Esophagus squamous epithelium (tissue), 5 donors: ENCODE results near the gene NHS. TPM values are rescaled to one million over a fixed set of nuclear protein-coding genes. Genes with fewer than 3 reads are reported as not detected.
"Not testable (repeated sequence)": the region's sequence is repeated elsewhere in the genome, so short reads cannot be mapped to it uniquely, and the experiment has no call there.

Source experiments
- DNase-seq: peaks from one replicate; lab custom pipeline; 2025; lab: John Stamatoyannopoulos, UW
- H3K27ac ChIP-seq, 4 donors: fragments of 200-600 bp; sonication (generic); one replicate each; pipeline ENCODE4 v1.5.1; 2016 to 2019; ENCODE audit warnings: mild to moderate bottlenecking in 1 of 4
- H3K27me3 ChIP-seq, 4 donors: fragments of 200-600 bp; sonication (generic); 1 replicate in 3 of 4; 2 replicates in 1 of 4; pipeline versions ENCODE4 v1.5.1 to v1.6.0; 2017 to 2021; ENCODE audit warnings: antibody characterized with exemption in 1 of 4
- H3K36me3 ChIP-seq, 3 donors: fragments of 200-600 bp; sonication (generic); one replicate each; pipeline ENCODE4 v1.5.1; 2016 to 2019
- H3K4me1 ChIP-seq, 3 donors: fragments of 200-600 bp; sonication (generic); one replicate each; pipeline ENCODE4 v1.5.1; 2017 to 2019
- H3K4me3 ChIP-seq, 4 donors: fragments of 200-600 bp; sonication (generic); 1 replicate in 3 of 4; 2 replicates in 1 of 4; pipeline ENCODE4 v1.5.1; 2016 to 2019; ENCODE audit warnings: mild to moderate bottlenecking in 2 of 4, moderate library complexity in 1 of 4
- H3K9me3 ChIP-seq, 3 donors: fragments of 200-600 bp; sonication (generic); one replicate each; pipeline ENCODE4 v1.5.1; 2016 to 2019
- POLR2A ChIP-seq, 4 donors: fragments of 450-650 bp; IDR thresholded peaks; one replicate each; pipeline ENCODE4 v1.6.1; 2017; ENCODE audit warnings: antibody characterized with exemption in 4 of 4, mild to moderate bottlenecking in 4 of 4, moderate library complexity in 3 of 4
- WGBS, 2 donors: methylation state at CpG; one replicate each; pipeline ENCODE4 v1.1.5; 2018; 5-methylcytosine and 5-hydroxymethylcytosine counted together
- intact Hi-C: fragments of 100-400 bp; cut with DNase I; formaldehyde crosslinking; loops from one replicate; pipeline ENCODE4 v1.15.0; 2022
- total RNA-seq, 4 donors: library from RNA; depleted of rRNA; stranded (reverse); fragments of >200 nt; gene quantifications; one replicate each; pipeline ENCODE4 v1.1.0, GENCODE V29; 2016
- TF ChIP-seq, protein P1 (sequence below), 6 experiments: fragments of 450-650 bp in 4 of 6; fragments of 200-600 bp in 2 of 6; sonication (generic) in 2 of 6; IDR thresholded peaks; one replicate each; pipeline ENCODE4 v1.5.1; 2016 to 2019; ENCODE audit warnings: antibody characterized with exemption in 6 of 6, mild to moderate bottlenecking in 4 of 6, moderate library complexity in 4 of 6
- donor health status: DM: yes; HTN: yes; CAD: no.

The NHS gene
- total RNA-seq, 4 donors from 2014 or later: 1.2 to 3.4 (median 2.6) TPM

DNA sequence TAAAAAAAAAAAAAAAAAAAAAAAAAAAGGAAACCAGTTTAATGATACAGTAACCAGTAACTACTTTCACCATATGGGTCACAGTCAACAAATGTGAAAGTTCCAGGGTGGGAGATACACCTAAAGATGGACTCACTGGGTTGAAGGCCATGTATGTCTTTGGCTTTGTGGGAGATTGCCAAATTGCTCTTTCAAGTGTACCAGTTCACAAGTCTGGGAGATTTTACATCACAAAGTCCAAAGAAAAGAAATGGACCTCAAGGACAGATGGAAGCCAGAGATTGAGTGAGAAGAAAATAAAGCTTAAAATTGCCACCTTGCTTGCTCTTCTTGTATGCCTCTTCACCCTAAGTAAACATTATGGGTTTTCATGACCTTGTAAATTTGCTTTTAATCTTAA is 65.3 kb downstream of the NHS start:
- no peak overlapping the region for H3K4me3 ChIP-seq
- no peak for DNase-seq
- no peaks in the 10 kb centered on the region for H3K27me3 ChIP-seq
- intact Hi-C loops: no loop called here
- H3K4me1 ChIP-seq: peaks cover 0 to 5% (median 0%) of the 10 kb centered on the region in 3 donors
- no peaks in the 10 kb centered on the region for H3K36me3 ChIP-seq
- no peaks in the 10 kb centered on the region for H3K9me3 ChIP-seq
- TF ChIP-seq POLR2A (IDR thresholded peaks at IDR 0.05): no peak
- TF ChIP-seq, protein P1, sequence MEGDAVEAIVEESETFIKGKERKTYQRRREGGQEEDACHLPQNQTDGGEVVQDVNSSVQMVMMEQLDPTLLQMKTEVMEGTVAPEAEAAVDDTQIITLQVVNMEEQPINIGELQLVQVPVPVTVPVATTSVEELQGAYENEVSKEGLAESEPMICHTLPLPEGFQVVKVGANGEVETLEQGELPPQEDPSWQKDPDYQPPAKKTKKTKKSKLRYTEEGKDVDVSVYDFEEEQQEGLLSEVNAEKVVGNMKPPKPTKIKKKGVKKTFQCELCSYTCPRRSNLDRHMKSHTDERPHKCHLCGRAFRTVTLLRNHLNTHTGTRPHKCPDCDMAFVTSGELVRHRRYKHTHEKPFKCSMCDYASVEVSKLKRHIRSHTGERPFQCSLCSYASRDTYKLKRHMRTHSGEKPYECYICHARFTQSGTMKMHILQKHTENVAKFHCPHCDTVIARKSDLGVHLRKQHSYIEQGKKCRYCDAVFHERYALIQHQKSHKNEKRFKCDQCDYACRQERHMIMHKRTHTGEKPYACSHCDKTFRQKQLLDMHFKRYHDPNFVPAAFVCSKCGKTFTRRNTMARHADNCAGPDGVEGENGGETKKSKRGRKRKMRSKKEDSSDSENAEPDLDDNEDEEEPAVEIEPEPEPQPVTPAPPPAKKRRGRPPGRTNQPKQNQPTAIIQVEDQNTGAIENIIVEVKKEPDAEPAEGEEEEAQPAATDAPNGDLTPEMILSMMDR (IDR thresholded peaks at IDR 0.05): no peak
- H3K27ac ChIP-seq: no peak overlapping the region

GRCh38 chrX:17440836-17441235 is 65.8 kb downstream of the NHS start:
- peaks cover 0 to 5% (median 0%) of the 10 kb centered on the region in 3 donors for H3K4me1 ChIP-seq
- H3K36me3 ChIP-seq: no peaks in the 10 kb centered on the region
- H3K27me3 ChIP-seq: no peaks in the 10 kb centered on the region
- no peak for DNase-seq
- H3K9me3 ChIP-seq: no peaks in the 10 kb centered on the region
- intact Hi-C loops: no loop called here
- H3K27ac ChIP-seq: no peak overlapping the region
- no peak for TF ChIP-seq POLR2A (IDR thresholded peaks at IDR 0.05)
- H3K4me3 ChIP-seq: no peak overlapping the region
- 82 to 95% methylated on average over 3 of the region's 3 CpGs for WGBS, 2 donors

GRCh38 chrX:17441965-17442364 is 67.0 kb downstream of the NHS start:
- H3K9me3 ChIP-seq: no peaks in the 10 kb centered on the region
- H3K27ac ChIP-seq: no peak overlapping the region
- no peak overlapping the region for H3K4me3 ChIP-seq
- H3K4me1 ChIP-seq: peaks cover 0 to 5% (median 0%) of the 10 kb centered on the region in 3 donors
- DNase-seq: no peak
- H3K27me3 ChIP-seq: no peaks in the 10 kb centered on the region
- H3K36me3 ChIP-seq: no peaks in the 10 kb centered on the region
- intact Hi-C loops: no loop called here
- no peak for TF ChIP-seq POLR2A (IDR thresholded peaks at IDR 0.05)

- no peaks in the 10 kb centered on the region for H3K9me3 ChIP-seq
- TF ChIP-seq POLR2A (IDR thresholded peaks at IDR 0.05): no peak
- TF ChIP-seq, protein P1 (IDR thresholded peaks at IDR 0.05): no peak
- 90 to 91% methylated on average over 2 to 3 of the region's 3 CpGs for WGBS, 2 donors
- no peaks in the 10 kb centered on the region for H3K27me3 ChIP-seq
- intact Hi-C loops: no loop called here
- peaks cover 0 to 5% (median 0%) of the 10 kb centered on the region in 3 donors for H3K4me1 ChIP-seq
- DNase-seq: no peak
- no peak overlapping the region for H3K27ac ChIP-seq
- H3K36me3 ChIP-seq: no peaks in the 10 kb centered on the region
- no peak overlapping the region for H3K4me3 ChIP-seq
These were observed 67.9 kb downstream of the NHS start for GRCh38 chrX:17442898-17443297.

GRCh38 chrX:17443556-17443955 is 68.6 kb downstream of the NHS start:
- Histone ChIP-seq H3K27me3 (no peaks in the 10 kb centered on the region), H3K27ac (no peak overlapping the region), H3K9me3 (no peaks in the 10 kb centered on the region), H3K4me1 (peaks cover 0 to 5% (median 0%) of the 10 kb centered on the region in 3 donors), H3K36me3 (no peaks in the 10 kb centered on the region), H3K4me3 (no peak overlapping the region)
- TF ChIP-seq, protein P1 (IDR thresholded peaks at IDR 0.05): no peak
- no peak for TF ChIP-seq POLR2A (IDR thresholded peaks at IDR 0.05)
- WGBS, 2 donors: 53 to 59% methylated on average over 3 to 4 of the region's 4 CpGs
- intact Hi-C loops: no loop called here
- no peak for DNase-seq

DNA sequence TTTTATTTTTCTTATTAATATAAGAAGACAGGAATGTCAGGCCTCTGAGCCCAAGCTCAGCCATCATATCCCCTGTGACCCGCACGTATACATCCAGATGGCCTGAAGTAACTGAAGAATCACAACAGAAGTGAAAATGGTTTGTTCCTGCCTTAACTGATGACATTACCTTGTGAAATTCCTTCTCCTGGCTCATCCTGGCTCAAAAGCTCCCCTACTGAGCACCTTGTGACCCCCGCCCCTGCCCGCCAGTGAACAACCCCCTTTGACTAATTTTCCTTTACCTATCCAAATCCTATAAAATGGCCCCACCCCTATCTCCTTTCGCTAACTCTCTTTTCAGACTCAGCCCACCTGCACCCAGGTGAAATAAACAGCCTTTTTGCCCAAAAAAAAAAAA is 71.3 kb downstream of the NHS start:
- H3K36me3 ChIP-seq, H3K9me3 ChIP-seq, H3K4me1 ChIP-seq, H3K4me3 ChIP-seq, H3K27me3 ChIP-seq, intact Hi-C loops, H3K27ac ChIP-seq, DNase-seq: not testable (repeated sequence)
- 75 to 100% methylated on average over 2 to 5 of the region's 5 CpGs for WGBS, 2 donors

DNA sequence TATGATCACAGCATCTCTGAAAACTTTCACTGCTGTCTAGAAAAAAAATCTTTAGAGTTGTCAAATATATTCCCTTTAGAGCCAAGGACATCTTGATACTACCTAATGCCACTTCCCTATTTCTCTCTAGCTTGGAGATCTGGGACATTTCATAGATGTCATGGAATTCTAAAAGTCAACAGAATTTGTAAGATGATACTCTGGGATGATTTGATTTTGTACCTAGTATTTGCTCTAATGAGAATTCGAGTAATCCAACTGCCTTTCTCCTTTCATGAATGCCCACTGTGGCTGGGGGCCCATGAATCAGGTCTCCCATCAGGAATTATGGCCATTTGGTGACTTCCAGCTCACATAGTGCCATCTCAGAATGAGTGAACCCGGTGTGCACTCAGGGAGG is 73.2 kb downstream of the NHS start:
- Histone ChIP-seq H3K36me3 (no peaks in the 10 kb centered on the region), H3K4me1 (no peaks in the 10 kb centered on the region), H3K9me3 (no peaks in the 10 kb centered on the region), H3K27me3 (no peaks in the 10 kb centered on the region), H3K4me3 (no peak overlapping the region), H3K27ac (no peak overlapping the region)
- intact Hi-C loops: no loop called here
- 39 to 100% methylated on average over 1 to 2 of the region's 2 CpGs for WGBS, 2 donors
- TF ChIP-seq, protein P1 (IDR thresholded peaks at IDR 0.05): no peak
- no peak for TF ChIP-seq POLR2A (IDR thresholded peaks at IDR 0.05)
- DNase-seq: no peak
